ENCODE data around the gene HAGHL. TPM values are rescaled to one million over a fixed set of nuclear protein-coding genes. Genes with fewer than 3 reads are reported as not detected.
"Not testable (repeated sequence)": the region's sequence is repeated elsewhere in the genome, so short reads cannot be mapped to it uniquely, and the experiment has no call there.

Gene HAGHL
- total RNA-seq, 2 donors from 2014 or later = 2.0 to 3.3 TPM

GRCh38 chr16:704552-705380 lies 22.1 kb upstream of the HAGHL start:
- ATAC-seq (no peak), DNase-seq (no peak)
- intact Hi-C loops (cut with DNase I, micrococcal nuclease) = loop anchor here in 1 of 2 donors (10.0 kb wide), 1 partner anchor 50 kb away; no protein-coding TSS in a partner anchor

GRCh38 chr16:705431-706188 lies 21.3 kb upstream of the HAGHL start, which contains the start of gene FBXL16:
Gene FBXL16 (minus strand): TSS chr16:705801. CDS start chr16:697405, 8,396 bp downstream.
- intact Hi-C loops (cut with DNase I, micrococcal nuclease) = loop anchor here in 1 of 2 donors (10.0 kb wide), 1 partner anchor 49 kb away; no protein-coding TSS in a partner anchor
- peak; percentile 6 for ATAC-seq
- DNase-seq = no peak

DNA sequence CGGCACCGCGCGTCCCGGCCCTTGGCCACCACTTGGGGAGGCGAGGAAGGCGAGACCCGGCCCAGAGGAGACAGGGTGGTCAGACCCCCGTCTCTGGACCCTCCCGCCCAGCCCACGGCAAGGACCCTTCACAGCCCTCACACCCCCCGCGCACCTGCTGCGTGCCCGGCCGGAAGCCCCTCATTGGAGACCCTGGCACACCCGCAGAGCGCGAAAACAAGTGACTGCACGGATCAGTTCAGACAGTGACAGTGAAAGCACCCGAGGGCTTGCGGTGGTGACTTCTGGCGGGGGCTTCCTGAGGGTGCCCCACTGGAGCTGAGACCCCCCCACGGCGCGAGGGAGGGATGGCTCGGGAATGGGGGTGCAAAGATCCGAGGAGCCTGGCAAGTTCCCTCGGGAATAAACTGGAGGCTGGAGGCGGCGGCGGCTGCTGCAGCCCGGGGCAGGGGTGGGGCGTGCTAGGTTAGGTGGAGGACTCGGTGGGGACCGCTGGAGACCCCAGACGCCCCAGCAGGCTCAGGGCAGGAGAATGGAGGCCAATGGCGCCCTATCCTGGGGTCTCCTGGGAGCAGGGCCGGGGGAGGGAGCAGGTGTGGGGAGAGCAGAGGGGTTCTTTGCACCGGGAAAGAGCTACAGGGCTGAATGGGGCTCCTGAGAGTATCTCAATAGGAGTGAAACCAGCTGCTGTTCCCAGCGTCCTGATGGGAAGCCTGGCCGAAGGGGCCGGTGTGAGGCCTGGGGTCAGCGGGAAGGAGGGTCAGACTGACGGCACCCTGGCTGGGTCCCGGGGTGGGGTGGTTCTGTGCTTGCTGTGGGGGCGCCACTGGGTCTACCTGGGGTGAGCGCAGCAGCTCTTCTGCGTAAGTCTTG lies 20.5 kb upstream of the HAGHL start:
- DNase-seq (no peak), ATAC-seq (no peak)
- intact Hi-C loops (cut with DNase I, micrococcal nuclease) = loop anchor here in 1 of 2 donors (10.0 kb wide), 1 partner anchor 48 kb away; no protein-coding TSS in a partner anchor

DNA sequence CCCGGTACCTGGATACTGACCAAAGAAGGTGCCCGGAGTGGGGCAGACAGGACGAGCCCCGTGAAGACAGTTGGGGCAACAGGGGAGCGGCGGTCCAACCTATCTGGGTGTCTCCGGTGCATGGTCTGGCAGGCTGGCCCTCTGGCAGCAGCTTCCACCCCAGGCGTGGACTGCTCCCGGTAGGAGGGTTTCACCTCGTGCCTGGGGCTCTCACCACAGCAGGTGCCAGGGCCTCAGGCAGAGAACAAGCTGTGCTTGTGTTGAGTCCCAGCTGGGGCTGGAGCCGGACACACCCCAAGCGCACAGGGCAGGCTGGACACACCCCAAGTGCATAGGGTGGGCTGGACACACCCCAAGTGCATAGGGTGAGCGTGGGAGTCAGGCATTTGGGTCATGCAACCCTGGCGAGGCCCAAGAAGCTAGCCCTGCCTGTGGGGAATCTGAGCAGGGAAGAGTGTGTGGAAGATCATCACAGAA lies 19.8 kb upstream of the HAGHL start:
- ATAC-seq (peak; percentile 12), DNase-seq (no peak)
- intact Hi-C loops (cut with DNase I, micrococcal nuclease) = loop anchor here in 1 of 2 donors (10.0 kb wide), 1 partner anchor 48 kb away; no protein-coding TSS in a partner anchor

DNA sequence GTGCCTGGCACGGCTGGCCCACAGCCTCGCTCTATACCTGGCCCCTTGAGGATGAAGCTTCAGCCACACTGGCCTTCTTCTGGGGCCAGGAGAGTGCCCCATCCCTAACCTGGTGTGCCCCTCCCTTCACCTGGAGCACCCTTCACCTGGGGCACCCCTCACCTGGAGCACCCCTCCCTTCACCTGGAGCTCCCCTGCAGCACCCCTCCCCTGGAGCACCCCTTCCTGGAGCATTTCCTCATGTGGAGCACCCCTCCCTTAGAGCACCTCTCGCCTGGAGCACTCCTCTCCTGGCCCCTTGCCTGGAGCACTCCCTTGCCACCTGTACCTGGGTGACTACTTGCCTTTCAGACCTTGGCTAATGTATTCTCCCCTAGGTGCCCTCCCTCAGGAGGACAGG lies 18.9 kb upstream of the HAGHL start:
- DNase-seq = no peak

GRCh38 chr16:708959-709358 lies 17.9 kb upstream of the HAGHL start:
- no peak for DNase-seq
- ATAC-seq = no peak
- intact Hi-C loops (cut with DNase I, micrococcal nuclease) = loop anchor here in 1 of 2 donors (10.0 kb wide), 1 partner anchor 46 kb away; no protein-coding TSS in a partner anchor

More for the DNA sequence above, 18.9 kb upstream of the HAGHL start:
- intact Hi-C loops (cut with DNase I, micrococcal nuclease) = loop anchor here in 1 of 2 donors (10.0 kb wide), 1 partner anchor 47 kb away; no protein-coding TSS in a partner anchor
- ATAC-seq = no peak

DNA sequence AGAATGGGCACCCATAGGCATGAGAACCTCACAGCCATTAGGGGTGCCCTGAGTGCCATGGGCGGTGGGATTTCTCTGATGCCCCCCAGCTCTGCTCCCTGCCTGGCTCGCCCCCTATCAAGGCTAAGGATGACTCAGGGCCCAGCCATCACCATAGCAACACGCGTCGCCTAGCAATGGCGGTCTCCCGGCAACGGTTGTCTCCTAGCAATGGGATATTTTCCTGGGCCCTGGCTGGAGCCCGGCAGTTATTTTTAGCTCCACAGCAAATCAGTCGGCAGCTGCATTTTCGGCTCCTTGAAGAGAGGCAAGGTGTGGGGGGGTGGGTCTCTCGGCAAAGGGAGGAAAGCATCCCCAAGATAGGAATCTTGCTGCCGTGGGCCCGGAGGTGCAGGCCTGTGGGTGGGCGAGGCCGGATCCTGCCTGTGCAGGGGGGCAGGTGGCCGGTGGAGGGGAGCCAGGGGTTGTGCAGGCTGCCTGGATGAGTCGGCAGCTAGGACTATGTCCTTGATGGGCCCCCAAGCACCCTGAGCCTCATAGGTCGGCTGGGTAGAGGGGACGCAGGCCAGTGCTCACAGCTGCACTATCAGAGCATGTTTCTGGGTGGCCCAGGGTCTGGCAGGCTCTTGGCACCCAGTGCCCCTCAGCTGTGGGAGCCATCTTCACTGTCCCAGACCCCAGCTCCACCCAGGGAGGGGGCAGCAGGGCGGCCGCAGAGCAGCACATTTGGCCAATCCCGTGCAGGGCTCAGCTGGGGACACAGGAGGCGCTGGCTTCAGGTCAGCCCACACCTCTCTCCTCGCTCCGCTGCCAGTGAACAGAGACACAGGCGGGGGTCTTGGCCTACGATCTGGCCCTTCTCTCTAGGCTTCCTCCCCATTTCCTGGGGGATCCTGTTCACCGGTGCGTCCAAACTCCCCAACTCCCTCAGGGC lies 17.1 kb upstream of the HAGHL start:
- ATAC-seq (no peak), DNase-seq (no peak)
- intact Hi-C loops (cut with DNase I, micrococcal nuclease) = loop anchor here in 1 of 2 donors (2.0 to 10.0 kb wide), 2 partner anchors 45 to 75 kb away; no protein-coding TSS in a partner anchor

- no peak for ATAC-seq
- intact Hi-C loops (cut with DNase I, micrococcal nuclease) = loop anchor here in 1 of 2 donors (2.0 kb wide), 1 partner anchor 74 kb away; no protein-coding TSS in a partner anchor
- no peak for DNase-seq
These were observed 16.3 kb upstream of the HAGHL start for GRCh38 chr16:710500-711075.

- no peak for DNase-seq
- ATAC-seq = no peak
- intact Hi-C loops (cut with DNase I, micrococcal nuclease) = loop anchor here in 1 of 2 donors (2.0 kb wide), 1 partner anchor 74 kb away; no protein-coding TSS in a partner anchor
These were observed 15.8 kb upstream of the HAGHL start for GRCh38 chr16:711084-711483.

GRCh38 chr16:711548-712320 lies 15.2 kb upstream of the HAGHL start:
- ATAC-seq = peak; percentile 58
- DNase-seq = peak; percentile 61 to 82

GRCh38 chr16:712740-713250 lies 14.1 kb upstream of the HAGHL start:
- DNase-seq = peak in 1 of 2 donors; percentile 55
- ATAC-seq; intact Hi-C loops (cut with DNase I, micrococcal nuclease): not testable (repeated sequence)

More at GRCh38 chr16:711548-712320, 15.2 kb upstream of the HAGHL start:
- intact Hi-C loops (cut with DNase I, micrococcal nuclease) = loop anchor here in 1 of 2 donors (2.0 kb wide), 1 partner anchor 73 kb away; no protein-coding TSS in a partner anchor

DNA sequence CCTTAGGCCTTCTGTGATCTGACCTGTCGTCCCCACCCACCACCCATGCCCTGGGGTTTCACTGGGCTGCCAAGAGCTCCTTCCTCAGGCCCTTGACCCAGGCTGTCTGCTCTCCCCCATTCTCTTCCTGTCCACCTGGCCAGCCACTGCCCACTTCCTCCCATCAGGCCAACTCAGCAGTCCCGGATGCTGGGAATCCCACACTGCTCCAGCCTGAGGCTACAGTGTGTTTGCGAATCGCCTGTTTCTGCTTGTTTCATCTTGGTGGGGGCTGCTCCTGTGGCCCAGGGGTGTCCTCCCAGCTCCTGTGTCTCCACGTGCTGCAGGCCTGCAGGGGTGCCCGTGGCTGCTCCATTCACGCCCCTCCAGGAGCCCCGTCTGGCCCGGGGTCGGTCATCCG lies 12.8 kb upstream of the HAGHL start:
- intact Hi-C loops (cut with DNase I, micrococcal nuclease) = no loop called here
- DNase-seq (no peak), ATAC-seq (no peak)

- ATAC-seq (peak; percentile 70), DNase-seq (peak; percentile 85 to 97)
- intact Hi-C loops (cut with DNase I, micrococcal nuclease) = no loop called here
These were observed 12.1 kb upstream of the HAGHL start, which contains the start of gene METRN for GRCh38 chr16:714558-715476. Gene METRN (plus strand): TSS chr16:715118. CDS start chr16:715290, 172 bp downstream.

- DNase-seq = peak in 1 of 2 donors; percentile 46
- intact Hi-C loops (cut with DNase I, micrococcal nuclease) = no loop called here
- ATAC-seq = peak; percentile 10
These were observed 11.3 kb upstream of the HAGHL start for GRCh38 chr16:715477-716199.
